Measurements from ENCODE around the gene B3GALT6.

DNA sequence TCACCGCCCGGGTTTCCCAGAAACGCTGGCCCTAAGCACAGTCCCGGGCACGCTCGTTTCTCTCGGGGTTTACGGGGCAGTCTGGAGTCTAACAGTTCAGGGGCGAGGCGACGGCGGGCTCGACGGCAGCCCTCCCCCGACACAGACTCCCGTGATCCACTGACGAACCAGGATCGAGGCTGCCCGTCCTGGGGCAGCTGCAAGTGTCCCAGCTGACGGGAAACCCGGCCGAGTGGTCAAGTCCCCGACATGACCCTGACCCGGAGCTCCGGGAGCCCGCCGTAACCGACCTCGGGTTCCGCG lies 41.1 kb downstream of the B3GALT6 start:
- TF ChIP-seq, protein P1, sequence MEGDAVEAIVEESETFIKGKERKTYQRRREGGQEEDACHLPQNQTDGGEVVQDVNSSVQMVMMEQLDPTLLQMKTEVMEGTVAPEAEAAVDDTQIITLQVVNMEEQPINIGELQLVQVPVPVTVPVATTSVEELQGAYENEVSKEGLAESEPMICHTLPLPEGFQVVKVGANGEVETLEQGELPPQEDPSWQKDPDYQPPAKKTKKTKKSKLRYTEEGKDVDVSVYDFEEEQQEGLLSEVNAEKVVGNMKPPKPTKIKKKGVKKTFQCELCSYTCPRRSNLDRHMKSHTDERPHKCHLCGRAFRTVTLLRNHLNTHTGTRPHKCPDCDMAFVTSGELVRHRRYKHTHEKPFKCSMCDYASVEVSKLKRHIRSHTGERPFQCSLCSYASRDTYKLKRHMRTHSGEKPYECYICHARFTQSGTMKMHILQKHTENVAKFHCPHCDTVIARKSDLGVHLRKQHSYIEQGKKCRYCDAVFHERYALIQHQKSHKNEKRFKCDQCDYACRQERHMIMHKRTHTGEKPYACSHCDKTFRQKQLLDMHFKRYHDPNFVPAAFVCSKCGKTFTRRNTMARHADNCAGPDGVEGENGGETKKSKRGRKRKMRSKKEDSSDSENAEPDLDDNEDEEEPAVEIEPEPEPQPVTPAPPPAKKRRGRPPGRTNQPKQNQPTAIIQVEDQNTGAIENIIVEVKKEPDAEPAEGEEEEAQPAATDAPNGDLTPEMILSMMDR (IDR thresholded peaks at IDR 0.05) = no peak
- TF ChIP-seq EZH2 (IDR thresholded peaks at IDR 0.05) (no peak), EZH2phosphoT487 (IDR thresholded peaks at IDR 0.05) (no peak)
